ENCODE results near the gene DLGAP1. TPM values are rescaled to one million over a fixed set of nuclear protein-coding genes. Genes with fewer than 3 reads are reported as not detected.

Gene DLGAP1
- total RNA-seq, 1 experiment from 2014 or later = 17.3 TPM

DNA sequence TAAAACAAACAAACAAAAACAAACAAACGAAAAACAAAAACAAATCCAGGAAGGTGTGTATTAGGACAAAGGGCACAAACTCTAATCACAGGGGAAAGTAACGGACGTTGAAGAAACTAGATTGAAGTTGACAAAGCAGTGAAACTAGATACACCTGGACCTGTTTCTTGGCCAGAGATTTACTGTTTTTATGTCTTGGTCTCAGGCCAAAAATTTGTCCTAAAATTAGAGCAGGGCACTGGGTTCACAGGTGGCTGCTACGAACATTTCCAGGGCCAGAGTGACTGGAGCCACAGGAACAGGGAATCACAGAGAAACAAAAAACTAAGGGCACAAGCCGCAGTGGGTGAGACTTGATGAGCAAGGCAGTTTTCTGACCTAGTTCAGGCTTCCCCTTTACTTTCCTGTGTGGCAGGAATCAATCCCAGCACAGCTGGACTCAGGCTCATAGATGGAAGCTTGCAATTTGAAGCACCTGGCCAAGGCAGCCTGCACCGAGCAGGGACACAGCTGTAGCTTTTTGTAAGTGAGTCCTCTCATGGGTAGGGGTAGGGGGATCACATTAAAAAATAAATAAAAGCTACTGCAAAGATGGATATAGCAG lies 329.4 kb downstream of the DLGAP1 start:
- peak; percentile 31 for DNase-seq (ENCODE audit: low spot score)

DNA sequence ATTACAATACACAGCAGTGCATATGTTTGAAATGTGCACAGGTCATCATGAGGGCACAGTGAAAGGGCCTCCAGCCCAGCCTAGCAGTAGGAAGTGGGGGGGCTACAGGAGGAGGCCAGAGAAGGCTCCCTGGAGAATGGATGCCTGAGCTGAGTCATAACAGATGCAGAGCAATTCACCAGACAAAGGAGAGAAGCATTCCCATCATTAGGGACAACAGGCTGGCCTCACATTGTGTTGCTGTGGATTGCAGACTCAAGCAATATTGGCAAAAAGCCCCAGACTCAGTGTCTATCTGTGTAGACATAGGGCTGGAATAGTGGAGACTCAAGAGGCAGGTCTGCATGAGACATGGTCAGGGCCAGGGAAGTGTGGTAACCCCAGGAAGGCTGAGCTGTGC lies 329.9 kb downstream of the DLGAP1 start:
- DNase-seq (ENCODE audit: low spot score) = no peak
- in situ Hi-C loops (cut with HindIII; ENCODE audit: low sequenced_read_pairs) = no loop called here

More for the DNA sequence above, 329.4 kb downstream of the DLGAP1 start:
- in situ Hi-C loops (cut with HindIII; ENCODE audit: low sequenced_read_pairs) = no loop called here

DNA sequence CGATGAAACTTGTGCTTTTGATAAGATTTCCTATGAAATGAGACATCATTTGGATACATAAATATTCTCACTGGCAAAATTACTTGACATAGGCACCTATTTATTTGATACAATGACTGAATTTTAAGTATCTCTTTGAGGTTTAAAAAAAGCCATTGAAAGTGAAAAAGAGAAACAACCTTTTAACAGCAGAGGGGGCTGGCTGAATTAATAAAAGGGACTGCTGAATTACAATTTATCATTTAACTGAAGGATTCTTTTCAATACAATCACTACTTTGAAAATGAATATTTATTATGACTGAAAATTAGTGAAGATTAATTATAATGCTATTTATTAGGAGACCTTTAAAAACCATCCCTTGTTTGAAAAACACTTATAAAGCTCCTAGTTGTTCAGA lies 335.3 kb downstream of the DLGAP1 start:
- DNase-seq (ENCODE audit: low spot score) = no peak
- in situ Hi-C loops (cut with HindIII; ENCODE audit: low sequenced_read_pairs) = no loop called here

DNA sequence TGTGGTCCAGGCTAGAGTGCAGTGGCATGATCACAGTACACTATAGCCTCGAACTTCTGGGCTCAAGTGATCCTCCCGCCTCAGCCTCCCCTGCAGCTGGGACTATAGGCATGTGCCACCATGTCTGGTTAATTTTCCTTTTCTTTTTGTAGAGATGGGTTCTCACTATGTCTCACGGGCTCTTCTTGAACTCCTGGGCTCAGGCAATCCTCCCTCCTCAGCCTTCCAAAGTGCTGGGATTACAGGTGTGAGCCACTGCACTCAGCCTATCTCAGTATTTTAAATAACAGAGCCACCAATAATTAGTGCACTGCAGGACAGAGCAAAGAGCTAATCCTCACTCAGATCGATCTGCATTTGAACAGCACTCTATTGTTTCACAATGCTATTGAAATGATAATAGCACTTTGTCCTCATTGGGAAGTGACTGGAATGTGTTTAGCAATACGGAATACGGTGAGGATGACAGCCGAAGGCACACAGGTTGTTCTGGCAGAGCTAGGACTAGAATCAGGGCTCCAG lies 335.9 kb downstream of the DLGAP1 start:
- in situ Hi-C loops (cut with HindIII; ENCODE audit: low sequenced_read_pairs) = no loop called here
- DNase-seq (ENCODE audit: low spot score) = no peak

DNA sequence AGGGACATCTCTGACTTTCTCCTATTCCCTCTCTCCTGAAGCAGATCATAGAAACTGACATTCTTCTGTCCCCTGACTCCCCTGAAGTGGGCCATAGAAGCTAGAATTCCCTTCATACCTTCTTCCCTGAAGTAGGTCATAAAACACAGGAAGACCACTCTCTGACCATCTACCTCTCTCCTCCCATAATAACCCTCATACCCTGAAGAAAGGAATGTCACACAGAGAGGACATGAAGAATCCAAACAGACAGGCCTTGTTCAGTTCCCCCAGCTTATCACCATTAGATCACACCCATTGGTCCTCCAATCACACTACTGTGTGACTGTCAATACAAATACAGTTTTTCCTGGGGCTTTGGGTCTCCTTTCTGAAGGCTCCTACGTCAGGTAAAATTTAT lies 347.1 kb downstream of the DLGAP1 start:
- no peak for DNase-seq (ENCODE audit: low spot score)
- in situ Hi-C loops (cut with HindIII; ENCODE audit: low sequenced_read_pairs) = no loop called here

DNA sequence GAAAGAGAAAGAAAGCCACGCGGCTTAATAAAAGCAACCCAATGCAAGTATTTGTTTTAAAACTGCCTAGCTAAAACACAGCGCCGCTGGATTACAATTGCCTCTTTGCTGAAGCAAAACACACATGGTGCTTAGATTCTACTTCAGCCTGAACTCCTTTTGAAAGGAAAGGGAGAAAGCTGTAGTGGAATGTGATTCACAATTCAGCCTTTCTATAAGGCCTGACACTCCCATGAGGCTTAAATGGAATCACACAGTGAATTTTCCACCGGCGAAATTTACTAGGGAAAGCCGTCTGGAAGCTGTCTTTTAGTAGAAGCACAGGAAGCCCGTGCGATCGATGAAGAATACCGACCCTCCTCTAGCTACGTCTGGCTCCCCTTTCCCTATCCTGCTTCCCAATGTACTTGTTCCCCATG lies 348.0 kb downstream of the DLGAP1 start:
- in situ Hi-C loops (cut with HindIII; ENCODE audit: low sequenced_read_pairs) = no loop called here
- DNase-seq (ENCODE audit: low spot score) = no peak

DNA sequence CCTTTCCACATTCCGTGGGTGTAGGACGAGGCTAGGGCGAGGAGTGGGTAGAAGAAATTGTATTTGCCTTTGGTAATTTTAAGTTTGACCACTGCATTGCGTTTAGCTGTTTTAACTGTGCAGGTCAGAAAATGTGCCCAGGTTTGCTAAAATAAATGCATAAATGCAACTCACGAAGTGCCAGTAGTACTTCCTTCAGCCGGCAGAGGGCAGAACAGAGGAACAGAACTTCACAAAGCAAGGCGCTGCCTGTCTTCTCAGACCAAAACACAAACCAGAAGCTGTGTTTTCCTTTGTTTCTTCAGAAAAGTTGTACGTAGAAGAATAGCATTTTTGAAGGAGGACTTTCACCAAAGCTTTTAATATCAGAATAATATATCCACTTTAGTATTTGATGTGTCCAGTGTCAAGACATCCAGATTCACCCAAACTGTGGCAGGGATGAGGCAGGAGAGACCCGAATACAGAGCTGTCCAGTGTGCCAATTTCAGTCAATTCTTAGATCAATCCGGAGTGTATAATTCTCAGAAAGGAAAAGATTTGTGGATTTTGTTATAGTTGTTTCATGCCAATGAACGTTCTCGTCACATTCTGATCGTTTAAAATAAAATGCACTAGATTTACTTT lies 348.6 kb downstream of the DLGAP1 start:
- DNase-seq (ENCODE audit: low spot score) = peak; percentile 77
- in situ Hi-C loops (cut with HindIII; ENCODE audit: low sequenced_read_pairs) = no loop called here

DNA sequence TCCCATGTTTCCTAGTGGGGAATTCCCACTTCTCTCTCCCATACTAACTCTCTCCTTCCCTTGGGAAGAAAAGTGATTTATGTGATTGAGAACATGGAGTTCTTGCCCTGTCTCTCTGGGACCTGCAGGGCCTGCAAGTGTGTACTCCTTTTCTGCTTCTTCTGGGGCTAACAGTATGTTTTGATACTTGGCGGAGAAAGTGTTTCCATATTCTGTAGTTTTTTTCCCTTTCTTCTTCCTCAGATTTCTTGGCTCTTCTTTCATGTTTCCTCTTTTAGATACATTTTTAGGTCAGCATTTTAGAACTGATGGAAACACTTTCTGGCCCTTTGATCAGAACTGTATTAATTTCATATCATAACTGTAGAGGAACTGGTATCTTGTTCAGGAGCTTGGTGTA lies 352.2 kb downstream of the DLGAP1 start:
- no peak for DNase-seq (ENCODE audit: low spot score)
- in situ Hi-C loops (cut with HindIII; ENCODE audit: low sequenced_read_pairs) = no loop called here

DNA sequence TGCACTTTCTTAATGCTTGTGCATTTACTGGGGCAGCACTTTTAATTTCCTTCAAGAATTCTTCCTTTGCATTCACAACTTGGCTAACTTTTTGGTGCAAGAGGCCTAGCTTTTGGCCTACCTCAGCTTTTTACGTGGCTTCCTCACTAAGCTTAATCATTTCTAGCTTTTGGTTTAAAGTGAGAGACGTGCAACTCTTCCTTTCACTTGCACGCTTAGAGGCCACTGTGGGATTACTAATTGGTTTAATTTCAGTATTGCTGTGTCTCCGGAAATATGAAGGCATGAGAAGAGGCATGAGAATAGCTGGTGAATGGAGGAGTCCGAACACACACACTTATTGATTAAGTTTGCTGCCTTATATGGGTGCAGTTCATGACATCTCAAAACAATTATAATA lies 354.1 kb downstream of the DLGAP1 start:
- DNase-seq (ENCODE audit: low spot score) = no peak
- in situ Hi-C loops (cut with HindIII; ENCODE audit: low sequenced_read_pairs) = no loop called here

DNA sequence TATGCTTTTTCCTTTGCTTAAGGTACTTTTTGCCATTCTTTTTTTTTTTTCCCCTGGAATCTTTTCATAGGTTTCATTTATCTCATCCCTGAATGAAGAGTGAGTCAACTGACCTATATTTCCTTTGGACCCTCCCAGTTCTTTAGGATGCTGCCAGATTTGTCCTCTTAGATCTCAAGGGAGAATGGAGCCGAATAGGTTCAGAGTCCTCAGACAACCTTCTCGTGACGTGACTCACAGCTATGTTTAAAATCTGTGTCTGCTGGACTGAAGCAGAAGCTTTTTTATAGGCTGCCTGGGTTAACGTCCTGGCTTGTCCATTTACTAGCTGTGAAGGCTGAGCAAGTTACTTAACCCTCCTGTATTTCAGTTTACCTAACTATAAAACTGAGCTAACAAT lies 358.6 kb downstream of the DLGAP1 start:
- no peak for DNase-seq (ENCODE audit: low spot score)
- in situ Hi-C loops (cut with HindIII; ENCODE audit: low sequenced_read_pairs) = no loop called here

DNA sequence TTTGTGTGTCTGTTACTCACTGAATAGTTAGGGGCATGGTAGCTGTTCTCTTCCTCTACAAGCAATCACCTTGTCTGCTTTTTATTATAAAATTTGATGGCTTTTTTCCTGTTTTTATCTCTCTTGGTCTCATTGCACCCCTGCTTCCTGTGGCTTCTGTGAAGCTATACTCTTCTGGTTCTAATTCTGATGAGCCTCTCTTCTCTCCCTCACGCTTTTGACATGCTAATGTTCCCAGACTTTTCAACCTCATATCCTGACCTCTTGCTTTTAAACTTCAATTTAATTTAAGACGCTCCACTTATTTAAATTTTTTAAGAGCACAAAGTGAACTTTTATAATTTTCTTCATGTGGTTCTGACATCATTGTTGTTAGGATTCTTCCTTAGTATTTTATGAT lies 361.4 kb downstream of the DLGAP1 start:
- in situ Hi-C loops (cut with HindIII; ENCODE audit: low sequenced_read_pairs) = no loop called here
- no peak for DNase-seq (ENCODE audit: low spot score)

DNA sequence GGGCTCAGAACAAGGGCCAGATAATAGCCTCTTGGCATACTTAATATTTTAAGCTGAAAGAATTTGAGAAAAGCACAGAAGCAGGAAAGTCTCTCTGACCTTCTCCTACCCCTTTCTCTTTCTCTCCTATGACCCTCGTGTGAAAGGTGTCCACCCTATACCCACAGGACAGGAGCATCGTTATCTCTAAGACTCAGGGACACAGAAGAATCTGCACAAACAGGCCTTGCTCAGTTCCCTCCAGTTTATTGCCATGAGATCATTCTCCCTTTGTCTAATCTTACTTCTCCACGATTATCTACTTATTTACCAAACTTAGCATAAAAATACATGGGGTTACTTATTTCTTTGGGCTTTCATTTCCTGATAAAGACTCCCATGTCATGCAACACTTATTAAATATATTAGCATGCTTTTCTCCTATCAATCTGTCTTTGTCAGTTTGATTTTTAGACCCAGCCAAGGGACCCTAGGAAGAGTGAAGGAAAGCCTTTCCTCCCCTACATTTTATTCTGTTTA lies 370.7 kb downstream of the DLGAP1 start:
- no peak for DNase-seq (ENCODE audit: low spot score)
- in situ Hi-C loops (cut with HindIII; ENCODE audit: low sequenced_read_pairs) = no loop called here

DNA sequence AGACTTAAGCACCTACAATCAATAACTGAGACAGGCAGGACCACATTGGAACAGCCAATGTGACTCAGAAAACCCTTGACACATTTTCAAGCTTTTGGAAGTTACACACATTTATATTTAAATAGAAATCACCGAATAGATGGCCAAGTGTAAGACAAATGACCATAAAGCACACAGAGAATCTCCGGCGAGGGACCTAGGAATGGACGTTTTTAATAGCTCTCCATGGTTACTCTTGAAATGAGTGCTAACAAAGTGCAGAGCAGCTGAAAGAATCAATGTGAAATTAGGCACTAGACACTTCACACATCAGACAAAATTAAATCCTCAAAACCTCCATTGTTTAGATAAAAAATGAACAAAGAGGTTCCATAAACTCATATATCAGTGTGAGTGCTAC lies 376.9 kb downstream of the DLGAP1 start:
- in situ Hi-C loops (cut with HindIII; ENCODE audit: low sequenced_read_pairs) = no loop called here
- DNase-seq (ENCODE audit: low spot score) = no peak

DNA sequence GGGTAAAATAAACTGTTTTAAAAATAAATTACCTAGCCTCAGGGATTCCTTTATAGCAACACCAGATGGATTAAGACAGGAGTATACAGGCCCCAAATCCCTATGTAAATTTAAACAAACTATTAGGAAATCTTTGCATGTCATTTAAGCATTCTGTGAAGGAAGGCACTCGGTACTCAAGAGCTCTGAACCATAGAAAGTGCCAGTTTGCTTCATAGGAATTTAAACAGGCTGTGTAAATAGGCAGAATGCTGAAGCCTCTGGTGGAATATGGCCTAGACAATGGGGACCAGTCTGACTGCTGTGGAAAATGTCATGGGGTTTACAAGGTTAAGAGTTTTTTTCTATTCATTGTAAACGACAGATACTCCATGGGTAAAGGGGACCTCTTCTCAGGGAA lies 377.4 kb downstream of the DLGAP1 start:
- DNase-seq (ENCODE audit: low spot score) = no peak
- in situ Hi-C loops (cut with HindIII; ENCODE audit: low sequenced_read_pairs) = no loop called here

DNA sequence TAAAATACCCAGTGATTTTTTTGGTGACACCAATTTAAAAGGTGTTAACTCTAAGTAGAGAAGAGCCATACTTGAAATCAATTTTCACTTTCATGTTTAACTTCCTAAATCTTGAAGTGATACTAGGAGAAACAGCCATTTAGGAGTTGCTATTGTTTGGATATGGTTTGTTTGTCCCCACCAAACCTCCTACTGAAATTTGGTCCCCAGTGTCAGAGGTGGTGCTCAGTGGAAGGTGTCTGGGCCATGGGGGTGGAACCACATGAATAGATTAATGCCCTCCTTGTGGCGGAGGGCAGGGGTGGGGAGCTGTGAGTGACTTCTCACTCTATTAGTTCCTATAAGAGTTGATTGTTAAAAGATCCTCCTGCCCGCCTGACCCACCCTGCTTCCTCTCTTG lies 377.9 kb downstream of the DLGAP1 start:
- in situ Hi-C loops (cut with HindIII; ENCODE audit: low sequenced_read_pairs) = no loop called here
- no peak for DNase-seq (ENCODE audit: low spot score)

DNA sequence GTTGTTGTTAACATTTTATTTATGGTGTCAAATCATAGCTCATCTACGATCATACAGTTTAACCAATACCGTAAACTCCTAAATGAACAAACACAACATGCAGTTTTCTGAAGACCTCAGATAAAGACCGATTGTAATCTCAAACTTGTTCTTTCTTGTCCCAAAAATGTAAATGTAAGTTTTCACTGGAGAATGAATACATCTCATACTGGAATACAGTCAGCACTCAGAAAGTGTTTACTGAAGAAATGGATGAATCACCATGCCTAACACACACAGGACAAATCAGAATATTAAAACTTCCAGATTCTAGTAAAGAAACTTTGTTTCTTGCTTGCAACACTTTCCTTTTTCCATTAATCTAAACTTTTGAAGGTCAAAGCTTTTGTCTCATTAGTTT lies 380.5 kb downstream of the DLGAP1 start:
- in situ Hi-C loops (cut with HindIII; ENCODE audit: low sequenced_read_pairs) = no loop called here
- DNase-seq (ENCODE audit: low spot score) = no peak

DNA sequence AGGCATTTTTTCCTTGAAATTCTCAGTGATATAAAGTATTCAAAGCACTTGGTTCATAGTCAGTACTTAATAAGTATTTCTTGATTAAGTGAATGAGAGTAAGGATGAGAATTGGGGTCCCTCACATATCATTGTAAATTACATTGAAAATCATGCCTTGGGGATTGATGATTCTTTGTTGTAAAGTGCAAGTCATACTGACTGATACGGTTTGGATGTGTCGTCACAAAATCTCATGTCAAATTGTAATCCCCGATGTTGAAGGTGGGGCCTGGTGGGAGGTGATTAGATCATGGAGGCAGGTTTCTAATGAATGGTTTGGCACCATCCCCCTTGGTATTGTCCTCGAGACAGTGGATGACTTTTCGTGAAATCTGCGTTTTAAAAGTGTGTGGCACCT lies 385.9 kb downstream of the DLGAP1 start:
- in situ Hi-C loops (cut with HindIII; ENCODE audit: low sequenced_read_pairs) = no loop called here
- DNase-seq (ENCODE audit: low spot score) = no peak

DNA sequence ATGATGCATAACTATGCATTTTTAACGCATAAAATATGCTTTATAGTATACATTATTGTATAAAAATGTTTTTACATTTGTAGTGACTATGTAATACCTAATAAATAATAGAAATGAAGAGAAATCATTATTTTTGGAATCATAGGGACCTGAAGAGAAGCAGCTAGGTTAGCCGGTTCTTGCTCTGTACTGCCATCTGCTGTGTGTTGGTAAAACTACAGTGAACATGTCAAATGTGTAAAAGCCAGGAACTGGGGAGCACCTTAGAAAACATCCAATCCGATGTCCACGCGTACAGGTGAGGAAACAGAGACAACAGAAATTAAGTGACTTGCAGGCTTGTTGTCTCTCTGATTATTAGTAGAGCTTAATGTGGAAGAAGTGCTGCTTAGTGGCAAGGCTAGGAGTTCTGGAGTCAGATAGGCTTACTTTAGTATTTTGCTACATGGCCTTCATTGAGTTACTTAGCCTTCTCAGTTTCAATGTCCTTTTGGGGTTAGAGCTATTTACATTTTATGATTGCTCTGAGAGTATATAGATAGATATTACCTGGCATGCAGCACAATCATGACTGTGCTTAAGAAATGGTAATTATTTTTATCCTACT lies 386.5 kb downstream of the DLGAP1 start:
- in situ Hi-C loops (cut with HindIII; ENCODE audit: low sequenced_read_pairs) = no loop called here
- DNase-seq (ENCODE audit: low spot score) = peak; percentile 78

DNA sequence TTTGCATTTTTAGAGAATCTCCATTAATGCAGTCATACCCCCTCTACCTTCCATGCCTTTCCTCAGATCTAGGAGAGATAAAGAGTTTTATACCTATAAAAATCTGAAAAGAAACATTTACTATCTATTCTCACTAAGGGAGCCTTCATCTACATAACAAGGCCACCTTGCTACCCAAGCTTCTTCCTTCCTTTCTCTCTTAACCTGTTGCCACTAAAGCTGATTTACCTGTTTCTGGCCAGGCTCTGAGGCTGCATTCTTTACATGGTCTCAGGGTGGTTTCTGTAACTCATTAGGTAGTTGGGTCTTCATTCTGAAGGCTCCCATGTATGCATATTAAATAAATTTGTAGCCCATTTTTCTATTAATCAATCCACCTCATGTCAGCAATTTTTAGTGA lies 391.6 kb downstream of the DLGAP1 start:
- in situ Hi-C loops (cut with HindIII; ENCODE audit: low sequenced_read_pairs) = no loop called here

DNA sequence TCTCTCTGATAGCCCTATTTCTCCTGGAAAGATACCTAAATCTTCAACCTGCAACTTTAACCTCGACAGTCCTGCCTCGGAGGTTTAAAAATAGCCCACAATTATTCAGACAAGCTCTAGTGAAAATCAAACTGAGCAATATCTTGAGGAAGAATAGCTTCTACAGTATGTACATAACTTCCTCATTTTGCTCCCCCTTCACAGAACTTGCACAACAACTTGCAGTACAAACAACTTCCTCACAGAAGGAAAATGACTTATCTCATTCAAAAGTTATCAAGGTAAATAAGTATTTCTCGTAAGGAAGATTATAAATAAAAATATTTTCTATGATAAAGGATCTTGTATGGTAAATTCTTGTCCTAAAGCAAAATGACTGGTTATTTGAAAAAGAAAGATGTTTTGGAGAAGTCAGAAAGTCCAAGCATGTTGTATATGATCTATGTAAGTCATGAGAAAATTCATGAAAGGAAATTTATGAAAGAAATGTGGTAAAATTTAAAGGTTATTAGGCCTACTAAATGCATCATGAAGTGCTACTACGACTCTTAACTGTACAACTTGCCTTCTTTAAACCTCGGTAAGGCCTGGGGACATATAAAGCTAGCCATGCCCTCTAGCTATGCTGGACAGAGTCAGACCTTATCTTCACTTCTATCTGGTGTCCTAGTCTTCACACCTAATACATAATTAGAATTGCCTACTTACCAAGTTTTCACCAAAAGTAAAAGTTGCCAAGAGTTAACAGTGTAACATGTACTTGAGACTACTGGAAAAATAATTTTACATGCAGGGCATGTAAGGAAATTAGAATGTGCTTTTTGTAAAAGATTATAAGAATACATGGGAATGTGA lies 394.5 kb downstream of the DLGAP1 start:
- in situ Hi-C loops (cut with HindIII; ENCODE audit: low sequenced_read_pairs) = no loop called here
- DNase-seq (ENCODE audit: low spot score) = no peak

More for the DNA sequence above, 391.6 kb downstream of the DLGAP1 start:
- DNase-seq (ENCODE audit: low spot score) = no peak
